ENCODE data around the gene NLRC3. TPM values are rescaled to one million over a fixed set of nuclear protein-coding genes. Genes with fewer than 3 reads are reported as not detected.

The NLRC3 gene
- total and polyA plus RNA-seq, 2 donors from 2014 or later = 0.52 to 5.3 TPM

DNA sequence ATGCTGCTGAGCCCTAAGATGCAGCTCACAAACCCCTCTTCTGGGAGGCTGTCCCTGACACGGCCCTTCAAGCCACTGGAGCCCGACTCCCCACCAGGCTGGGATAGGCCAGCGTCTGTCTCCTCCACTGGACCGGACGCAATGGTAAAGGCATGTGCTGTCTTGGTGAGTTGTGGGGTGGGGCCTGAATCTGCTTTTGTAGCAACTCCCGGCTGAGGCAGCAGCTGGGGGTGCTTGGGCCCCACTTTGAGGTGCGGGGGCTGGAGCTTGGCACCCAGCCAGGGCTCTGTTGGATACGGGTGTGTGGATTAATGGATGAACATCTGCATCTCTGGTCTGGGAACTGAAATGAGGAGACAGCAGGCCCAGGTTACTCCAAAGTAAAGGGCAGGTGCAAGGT is 3.5 kb upstream of the NLRC3 start:
- peak in 1 of 5 donors; percentile 43 for DNase-seq
- FAIRE-seq = no peak
- H3K27me3 ChIP-seq (ENCODE audit: control insufficient read depth, insufficient read depth, low read length) = no peaks in the 10 kb centered on the region

DNA sequence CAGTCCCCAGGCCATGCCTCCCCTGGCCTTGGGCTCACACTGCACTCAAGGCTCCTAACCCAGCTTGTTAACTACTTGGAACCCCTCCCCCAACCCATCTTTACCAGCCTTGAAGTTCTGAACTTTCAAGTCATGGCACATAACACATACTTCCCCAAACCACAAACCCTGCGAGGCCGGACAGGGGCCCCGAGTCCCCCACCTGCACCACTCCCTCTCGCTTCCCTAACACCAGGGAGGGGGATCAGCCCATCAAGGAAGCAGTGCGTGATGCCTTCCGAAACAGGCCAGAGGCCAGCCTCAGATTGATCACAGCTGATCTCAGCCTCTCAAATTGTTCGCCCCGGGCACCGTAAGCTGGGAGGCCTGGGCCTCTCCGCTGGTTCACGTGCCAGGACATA is 3.0 kb upstream of the NLRC3 start:
- Histone ChIP-seq H3K36me3 (ENCODE audit: control insufficient read depth in 2 of 3, insufficient read depth in 3 of 3, low read length in 3 of 3) (no peaks in the 10 kb centered on the region), H3K4me3 (ENCODE audit: low read length in 3 of 3) (no peak overlapping the region), H3K9me3 (ENCODE audit: control insufficient read depth in 2 of 3, insufficient read depth in 1 of 3, low read length in 3 of 3) (no peaks in the 10 kb centered on the region), H3K27me3 (ENCODE audit: control insufficient read depth, insufficient read depth, low read length) (no peaks in the 10 kb centered on the region), H3K9ac (ENCODE audit: low read length in 3 of 3) (no peak overlapping the region), H3K4me1 (ENCODE audit: control insufficient read depth in 2 of 3, insufficient read depth in 2 of 3, low read depth in 1 of 3, low read length in 3 of 3) (no peaks in the 10 kb centered on the region), H3K27ac (ENCODE audit: low read depth in 2 of 2, low read length in 2 of 2) (no peak overlapping the region)
- no peak for TF ChIP-seq CTCF (IDR thresholded peaks at IDR 0.05; ENCODE audit: borderline replicate concordance, extremely low read depth, insufficient read depth)
- intact Hi-C loops (cut with DNase I) = no loop called here
- FAIRE-seq (no peak), DNase-seq (no peak)

More for the DNA sequence above, 3.5 kb upstream of the NLRC3 start:
- Histone ChIP-seq H3K27ac (ENCODE audit: low read depth in 2 of 2, low read length in 2 of 2) (no peak overlapping the region), H3K36me3 (ENCODE audit: control insufficient read depth in 2 of 3, insufficient read depth in 3 of 3, low read length in 3 of 3) (no peaks in the 10 kb centered on the region), H3K4me1 (ENCODE audit: control insufficient read depth in 2 of 3, insufficient read depth in 2 of 3, low read depth in 1 of 3, low read length in 3 of 3) (no peaks in the 10 kb centered on the region), H3K9me3 (ENCODE audit: control insufficient read depth in 2 of 3, insufficient read depth in 1 of 3, low read length in 3 of 3) (no peaks in the 10 kb centered on the region), H3K4me3 (ENCODE audit: low read length in 3 of 3) (no peak overlapping the region), H3K9ac (ENCODE audit: low read length in 3 of 3) (no peak overlapping the region)
- TF ChIP-seq CTCF (IDR thresholded peaks at IDR 0.05; ENCODE audit: borderline replicate concordance, extremely low read depth, insufficient read depth) = no peak
- intact Hi-C loops (cut with DNase I) = no loop called here

DNA sequence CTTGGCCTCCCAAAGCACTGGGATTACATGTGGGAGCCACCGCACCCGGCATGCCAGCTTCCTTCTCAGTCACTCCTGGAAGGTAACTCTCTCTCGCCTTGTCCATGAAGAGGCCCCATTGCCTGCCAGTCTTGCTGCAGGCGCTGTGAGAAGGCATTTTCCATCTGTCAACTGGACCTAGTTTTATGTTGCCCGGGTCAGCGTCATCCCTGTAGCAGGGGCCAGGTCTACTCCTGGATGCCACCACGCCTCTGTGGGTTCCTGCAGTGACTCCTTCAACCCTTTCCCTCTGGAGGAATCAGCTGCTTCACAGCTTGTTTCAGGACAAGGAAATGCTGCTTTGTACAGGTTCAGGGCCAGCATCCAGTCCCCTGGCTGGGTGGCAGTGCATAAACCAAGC is 2.6 kb upstream of the NLRC3 start:
- no peaks in the 10 kb centered on the region for H3K9me3 ChIP-seq (ENCODE audit: control insufficient read depth in 2 of 3, insufficient read depth in 1 of 3, low read length in 3 of 3)
- no peak for FAIRE-seq
- H3K9ac ChIP-seq (ENCODE audit: low read length in 3 of 3) = no peak overlapping the region
- intact Hi-C loops (cut with DNase I) = no loop called here
- H3K36me3 ChIP-seq (ENCODE audit: control insufficient read depth in 2 of 3, insufficient read depth in 3 of 3, low read length in 3 of 3) = no peaks in the 10 kb centered on the region
- no peaks in the 10 kb centered on the region for H3K4me1 ChIP-seq (ENCODE audit: control insufficient read depth in 2 of 3, insufficient read depth in 2 of 3, low read depth in 1 of 3, low read length in 3 of 3)
- H3K27me3 ChIP-seq (ENCODE audit: control insufficient read depth, insufficient read depth, low read length) = no peaks in the 10 kb centered on the region
- TF ChIP-seq CTCF (IDR thresholded peaks at IDR 0.05; ENCODE audit: borderline replicate concordance, extremely low read depth, insufficient read depth) = no peak
- DNase-seq = no peak
- H3K27ac ChIP-seq (ENCODE audit: low read depth in 2 of 2, low read length in 2 of 2) = no peak overlapping the region
- H3K4me3 ChIP-seq (ENCODE audit: low read length in 3 of 3) = no peak overlapping the region
